ENCODE measurements around the gene C17orf75.

DNA sequence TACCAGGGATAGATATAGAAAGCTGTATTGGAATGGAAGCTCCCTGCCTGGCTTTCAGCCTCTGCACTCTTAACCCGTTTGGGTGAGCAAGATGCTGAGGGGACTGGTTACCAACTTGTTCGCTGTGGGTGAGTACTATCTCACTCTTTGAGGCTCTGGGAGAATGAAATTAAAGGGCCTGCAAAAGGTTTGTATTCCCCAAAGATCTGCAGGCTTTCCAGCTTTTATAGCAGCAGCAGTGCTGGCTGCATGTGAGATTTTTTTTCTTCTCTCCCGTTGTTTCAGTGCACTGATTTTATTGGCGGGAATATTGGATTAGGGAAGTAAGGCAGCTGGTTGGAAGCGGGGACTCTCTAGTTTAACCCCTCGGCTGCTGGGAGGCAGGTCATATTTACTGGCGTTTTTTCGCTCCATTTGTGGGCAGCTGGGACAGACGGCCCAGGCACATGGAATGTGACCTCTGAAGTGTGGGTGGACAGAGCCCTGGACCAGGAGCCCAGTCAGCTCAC lies 30.9 kb downstream of the C17orf75 start:
- TF ChIP-seq POLR2A (IDR thresholded peaks at IDR 0.05; ENCODE audit: low read depth, low read length) = no peak
- no peak for TF ChIP-seq POLR2AphosphoS5 (IDR thresholded peaks at IDR 0.05; ENCODE audit: low read depth, low read length)
- TF ChIP-seq SPI1 (IDR thresholded peaks at IDR 0.05; ENCODE audit: low read depth, low read length) = no peak

Measured in GM12891 (cell line).